Stomach (tissue), 9 donors: ENCODE results near the gene CDC14A. TPM values are rescaled to one million over a fixed set of nuclear protein-coding genes. Genes with fewer than 3 reads are reported as not detected.

ENCODE experiments used
- DNase-seq, 2 donors: peaks; one replicate each; pipeline versions ENCODE4 v3.0.0 to v3.0.0-alpha.2; 2013 to 2019
- H3K27ac ChIP-seq, 5 donors: fragments of 200-600 bp in 4 of 5; sonication (generic) in 4 of 5; one replicate each; pipeline ENCODE4 v1.5.1; 2013 to 2019; ENCODE audit warnings: mild to moderate bottlenecking in 1 of 5, moderate library complexity in 1 of 5
- H3K27me3 ChIP-seq, 3 donors: fragments of 200-600 bp; sonication (generic); one replicate each; pipeline ENCODE4 v1.5.1; 2017 to 2019; ENCODE audit warnings: mixed run types in 1 of 3
- H3K36me3 ChIP-seq, 4 donors: fragments of 200-600 bp; sonication (generic); 1 replicate in 3 of 4; 2 replicates in 1 of 4; pipeline ENCODE4 v1.5.1; 2016 to 2019
- H3K4me1 ChIP-seq, 4 donors: fragments of 200-600 bp; sonication (generic); one replicate each; pipeline ENCODE4 v1.5.1; 2016 to 2019
- H3K4me3 ChIP-seq, 4 donors: fragments of 200-600 bp; sonication (generic) in 3 of 4; one replicate each; pipeline ENCODE4 v1.5.1; 2016 to 2019; ENCODE audit warnings: mild to moderate bottlenecking in 1 of 4
- H3K9me3 ChIP-seq, 4 donors: fragments of 200-600 bp; sonication (generic); one replicate each; pipeline ENCODE4 v1.5.1; 2016 to 2019
- EP300 ChIP-seq: sonication (generic); formaldehyde crosslinking; IDR thresholded peaks from one replicate; pipeline ENCODE4 v1.6.1; 2017; ENCODE audit warnings: antibody characterized with exemption
- POLR2A ChIP-seq, 4 donors: fragments of 450-650 bp; IDR thresholded peaks; one replicate each; pipeline ENCODE4 v1.6.1; 2016; ENCODE audit warnings: antibody characterized with exemption in 4 of 4, control low read depth in 2 of 4, mild to moderate bottlenecking in 1 of 4, moderate library complexity in 1 of 4
- POLR2AphosphoS5 ChIP-seq, 3 donors: sonication (generic); formaldehyde crosslinking; IDR thresholded peaks; one replicate each; pipeline ENCODE4 v1.6.1; 2016; ENCODE audit warnings: antibody characterized with exemption in 3 of 3
- WGBS, 5 donors: extraction: QIAGEN DNeasy Blood & Tissue Kit in 3 of 5; methylation state at CpG; one replicate each; pipeline versions ENCODE4 v1.1.5 to v1.1.7; 2013 to 2018; 5-methylcytosine and 5-hydroxymethylcytosine counted together
- intact Hi-C: fragments of 100-400 bp; cut with DNase I; formaldehyde crosslinking; loops from one replicate; pipeline ENCODE4 v1.15.1; 2023; ENCODE audit warnings: low total_unique reads
- polyA plus RNA-seq, 3 donors: library from polyadenylated mRNA; stranded (reverse); fragments of 200-250 nt; gene quantifications; one replicate each; pipeline ENCODE4 v1.2.3, GENCODE V29; 2013
- total RNA-seq, 5 donors: library from RNA; depleted of rRNA; stranded (reverse); fragments of >200 nt; gene quantifications; one replicate each; pipeline versions ENCODE4 v1.1.0 to v1.2.3, GENCODE V29; 2014 to 2016
- TF ChIP-seq, protein P1 (sequence below), 7 experiments: fragments of 450-650 bp in 4 of 7; fragments of 200-600 bp in 3 of 7; sonication (generic) in 3 of 7; IDR thresholded peaks; one replicate each; pipeline ENCODE4 v1.5.1; 2016 to 2019; ENCODE audit warnings: antibody characterized with exemption in 7 of 7, control low read depth in 2 of 7, mild to moderate bottlenecking in 1 of 7
- donor health status: healthy with polysubstance abuse.
- donor health status: Bipolar disorder and iron deficiency.
- donor health status: healthy.

CDC14A gene
- total and polyA plus RNA-seq, 8 donors: 2.1 to 31.0 (median 12.1) TPM

- Histone ChIP-seq H3K36me3 (peaks cover 0 to 10% (median 0%) of the 10 kb centered on the region in 4 donors), H3K9me3 (no peaks in the 10 kb centered on the region), H3K4me3 (no peak overlapping the region), H3K27me3 (no peaks in the 10 kb centered on the region), H3K27ac (no peak overlapping the region), H3K4me1 (peaks cover 0 to 11% (median 2%) of the 10 kb centered on the region in 4 donors)
- no peak for DNase-seq
- intact Hi-C loops: no loop called here
- TF ChIP-seq EP300 (no peak), POLR2A (IDR thresholded peaks at IDR 0.05) (no peak), POLR2AphosphoS5 (IDR thresholded peaks at IDR 0.05) (no peak)
- TF ChIP-seq, protein P1, sequence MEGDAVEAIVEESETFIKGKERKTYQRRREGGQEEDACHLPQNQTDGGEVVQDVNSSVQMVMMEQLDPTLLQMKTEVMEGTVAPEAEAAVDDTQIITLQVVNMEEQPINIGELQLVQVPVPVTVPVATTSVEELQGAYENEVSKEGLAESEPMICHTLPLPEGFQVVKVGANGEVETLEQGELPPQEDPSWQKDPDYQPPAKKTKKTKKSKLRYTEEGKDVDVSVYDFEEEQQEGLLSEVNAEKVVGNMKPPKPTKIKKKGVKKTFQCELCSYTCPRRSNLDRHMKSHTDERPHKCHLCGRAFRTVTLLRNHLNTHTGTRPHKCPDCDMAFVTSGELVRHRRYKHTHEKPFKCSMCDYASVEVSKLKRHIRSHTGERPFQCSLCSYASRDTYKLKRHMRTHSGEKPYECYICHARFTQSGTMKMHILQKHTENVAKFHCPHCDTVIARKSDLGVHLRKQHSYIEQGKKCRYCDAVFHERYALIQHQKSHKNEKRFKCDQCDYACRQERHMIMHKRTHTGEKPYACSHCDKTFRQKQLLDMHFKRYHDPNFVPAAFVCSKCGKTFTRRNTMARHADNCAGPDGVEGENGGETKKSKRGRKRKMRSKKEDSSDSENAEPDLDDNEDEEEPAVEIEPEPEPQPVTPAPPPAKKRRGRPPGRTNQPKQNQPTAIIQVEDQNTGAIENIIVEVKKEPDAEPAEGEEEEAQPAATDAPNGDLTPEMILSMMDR (IDR thresholded peaks at IDR 0.05): no peak
Measured at GRCh38 chr1:100377590-100378361, 25.5 kb downstream of the CDC14A start.

DNA sequence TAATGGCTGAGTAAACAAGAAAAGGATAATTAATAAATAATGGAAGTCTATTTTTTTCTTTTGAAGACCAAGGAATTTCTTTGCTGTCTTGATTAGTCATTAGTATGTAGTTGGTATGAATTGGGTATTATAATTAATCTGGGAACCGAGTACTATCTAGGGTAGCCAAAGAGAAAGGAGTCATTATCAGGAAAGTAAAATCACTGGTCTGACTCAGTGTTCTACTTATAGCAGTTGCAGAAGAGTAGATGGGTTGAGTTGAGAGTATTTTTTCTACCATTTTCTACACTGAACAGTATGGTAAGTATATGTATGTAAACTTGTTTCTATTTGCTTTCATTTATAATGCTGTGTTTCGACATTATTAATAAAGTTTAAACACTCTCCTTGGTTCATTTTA, 26.6 kb downstream of the CDC14A start:
- H3K4me1 ChIP-seq: peaks cover 0 to 11% (median 2%) of the 10 kb centered on the region in 4 donors
- no peak for DNase-seq
- H3K27ac ChIP-seq: no peak overlapping the region
- no peaks in the 10 kb centered on the region for H3K9me3 ChIP-seq
- no peak overlapping the region for H3K4me3 ChIP-seq
- intact Hi-C loops: no loop called here
- no peaks in the 10 kb centered on the region for H3K27me3 ChIP-seq
- TF ChIP-seq EP300 (no peak), POLR2A (IDR thresholded peaks at IDR 0.05) (no peak), POLR2AphosphoS5 (IDR thresholded peaks at IDR 0.05) (no peak)
- TF ChIP-seq, protein P1 (IDR thresholded peaks at IDR 0.05): no peak
- H3K36me3 ChIP-seq: peaks cover 0 to 10% (median 0%) of the 10 kb centered on the region in 4 donors
- 75 to 86% (median 79%) methylated on average over 2 of the region's 2 CpGs for whole genome bisulfite sequencing, 5 donors

GRCh38 chr1:100380635-100381034, 28.3 kb downstream of the CDC14A start:
- no peak overlapping the region for H3K4me3 ChIP-seq
- peaks cover 0 to 10% (median 0%) of the 10 kb centered on the region in 4 donors for H3K36me3 ChIP-seq
- intact Hi-C loops: no loop called here
- H3K27me3 ChIP-seq: no peaks in the 10 kb centered on the region
- no peaks in the 10 kb centered on the region for H3K9me3 ChIP-seq
- TF ChIP-seq POLR2A (IDR thresholded peaks at IDR 0.05): no peak
- DNase-seq: no peak
- no peak overlapping the region for H3K27ac ChIP-seq
- peaks cover 0 to 11% (median 2%) of the 10 kb centered on the region in 4 donors for H3K4me1 ChIP-seq
- 50 to 68% (median 54%) methylated on average over 1 of the region's 1 CpG for whole genome bisulfite sequencing, 5 donors

DNA sequence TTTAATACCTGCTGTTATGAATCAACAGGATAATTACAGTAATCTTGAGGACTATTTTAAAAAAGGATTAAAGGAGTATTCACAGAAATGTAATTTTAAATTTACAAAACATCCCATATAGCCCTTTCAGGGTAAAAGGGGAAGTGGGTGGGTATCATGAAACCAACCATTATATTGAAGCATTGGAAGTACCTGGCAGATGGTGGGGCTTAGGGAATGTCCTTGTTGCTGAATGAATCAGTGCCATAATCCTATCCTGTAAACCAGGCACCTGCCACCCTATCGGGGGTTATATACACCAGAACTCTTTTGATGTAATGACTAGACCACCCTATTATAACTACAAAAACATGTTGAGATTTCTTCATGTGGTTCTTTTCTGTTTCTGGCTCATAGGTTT, 30.4 kb downstream of the CDC14A start:
- DNase-seq: no peak
- Histone ChIP-seq H3K4me1 (peaks cover 0 to 13% (median 6%) of the 10 kb centered on the region in 4 donors), H3K9me3 (no peaks in the 10 kb centered on the region), H3K4me3 (no peak overlapping the region), H3K27ac (no peak overlapping the region), H3K36me3 (peaks cover 0 to 10% (median 0%) of the 10 kb centered on the region in 4 donors), H3K27me3 (no peaks in the 10 kb centered on the region)
- intact Hi-C loops: no loop called here
- TF ChIP-seq POLR2AphosphoS5 (IDR thresholded peaks at IDR 0.05) (no peak), EP300 (no peak), POLR2A (IDR thresholded peaks at IDR 0.05) (no peak)
- TF ChIP-seq, protein P1 (IDR thresholded peaks at IDR 0.05): no peak
- WGBS, 5 donors: 58 to 96% (median 92%) methylated on average over 1 of the region's 1 CpG

GRCh38 chr1:100383743-100384405, 31.6 kb downstream of the CDC14A start:
- H3K27me3 ChIP-seq: no peaks in the 10 kb centered on the region
- no peak overlapping the region for H3K4me3 ChIP-seq
- H3K9me3 ChIP-seq: no peaks in the 10 kb centered on the region
- H3K36me3 ChIP-seq: peaks cover 0 to 3% (median 0%) of the 10 kb centered on the region in 4 donors
- H3K4me1 ChIP-seq: peaks cover 0 to 20% (median 10%) of the 10 kb centered on the region in 4 donors
- intact Hi-C loops: no loop called here
- H3K27ac ChIP-seq: no peak overlapping the region
- DNase-seq: no peak
- no peak for TF ChIP-seq POLR2A (IDR thresholded peaks at IDR 0.05)
